K562 (cell line): ENCODE results near the gene HFE. TPM values are rescaled to one million over a fixed set of nuclear protein-coding genes. Genes with fewer than 3 reads are reported as not detected.

ENCODE experiments used
- CEBPB ChIP-seq: fragments of 450-650 bp; IDR thresholded peaks from 2 replicates; pipeline ENCODE4 v1.6.1; 2016; ENCODE audit warnings: missing genetic modification characterization, missing compliant biosample characterization
- EP300 ChIP-seq: IDR thresholded peaks from 2 replicates; pipeline ENCODE4 v1.6.1; 2012; ENCODE audit warnings: low read length, improper control_type of control experiment
- ERF ChIP-seq: fragments of 450-650 bp; formaldehyde crosslinking; IDR thresholded peaks from 2 replicates; pipeline ENCODE4 v1.4.0; 2020; ENCODE audit warnings: mild to moderate bottlenecking, mixed read lengths
- GTF2B ChIP-seq: IDR thresholded peaks from 2 replicates; pipeline ENCODE4 v1.6.1; 2011; ENCODE audit not compliant: insufficient read length; ENCODE audit errors: extremely low read depth
- HDAC1 ChIP-seq, 2 experiments: fragments of 450-650 bp; IDR thresholded peaks; 2 replicates each; pipeline ENCODE4 v1.6.1; 2016 to 2017; ENCODE audit warnings: inconsistent platforms in 1 of 2, mild to moderate bottlenecking in 1 of 2, moderate library complexity in 1 of 2
- HDAC8 ChIP-seq: fragments of 450-650 bp; IDR thresholded peaks from 2 replicates; pipeline ENCODE4 v1.6.1; 2016; ENCODE audit warnings: mild to moderate bottlenecking, missing genetic modification characterization, moderate library complexity, missing compliant biosample characterization
- JUNB ChIP-seq: fragments of 450-650 bp; formaldehyde crosslinking; conservative IDR thresholded peaks from 2 replicates; pipeline ENCODE4 v1.4.0; 2020; ENCODE audit warnings: mild to moderate bottlenecking
- MTA1 ChIP-seq: fragments of 450-650 bp; IDR thresholded peaks from 2 replicates; pipeline ENCODE4 v1.6.1; 2017; ENCODE audit warnings: borderline replicate concordance
- MTA2 ChIP-seq: fragments of 450-650 bp; IDR thresholded peaks from 2 replicates; pipeline ENCODE4 v1.6.1; 2016; ENCODE audit warnings: low read depth
- NCOR1 ChIP-seq: fragments of 450-650 bp; IDR thresholded peaks from 2 replicates; pipeline ENCODE4 v1.6.1; 2016; ENCODE audit warnings: mild to moderate bottlenecking, moderate library complexity
- NELFE ChIP-seq: IDR thresholded peaks from 2 replicates; pipeline ENCODE4 v1.6.1; 2011; ENCODE audit warnings: mild to moderate bottlenecking; ENCODE audit not compliant: insufficient read depth, insufficient read length
- NFIC ChIP-seq: fragments of 450-650 bp; IDR thresholded peaks from 2 replicates; pipeline ENCODE4 v1.6.1; 2017; ENCODE audit warnings: mild to moderate bottlenecking, inconsistent platforms
- NR2C1 ChIP-seq, 2 experiments: fragments of 450-650 bp; IDR thresholded peaks; 2 replicates each; pipeline ENCODE4 v1.6.1; 2017; ENCODE audit warnings: mild to moderate bottlenecking in 2 of 2, antibody characterized with exemption in 1 of 2, inconsistent platforms in 1 of 2, missing compliant biosample characterization in 1 of 2, missing genetic modification characterization in 1 of 2
- NR2C2 ChIP-seq, 2 experiments: fragments of 200-800 bp in 1 of 2; sonication (Bioruptor generic) in 1 of 2; sonication (generic) in 1 of 2; formaldehyde crosslinking in 1 of 2; IDR thresholded peaks; 2 replicates each; pipeline versions ENCODE4 v1.6.1 to v1.8.0; 2016 to 2022; ENCODE audit warnings: mild to moderate bottlenecking in 1 of 2, missing compliant biosample characterization in 1 of 2, missing genetic modification characterization in 1 of 2, missing genetic modification reagents in 1 of 2
- PML ChIP-seq: IDR thresholded peaks from 2 replicates; pipeline ENCODE4 v1.6.1; 2012; ENCODE audit warnings: low read length, inconsistent platforms
- RBFOX2 ChIP-seq: fragments of 200-400 bp; formaldehyde crosslinking; IDR thresholded peaks from 2 replicates; pipeline ENCODE4 v1.6.1; 2017; ENCODE audit warnings: low read depth, mild to moderate bottlenecking, low read length, moderate library complexity
- RBM39 ChIP-seq: fragments of 200-400 bp; formaldehyde crosslinking; optimal IDR thresholded peaks from 2 replicates; pipeline ENCODE3; 2018; ENCODE audit warnings: low read depth, low read length
- RFX1 ChIP-seq: fragments of 450-650 bp; IDR thresholded peaks from 2 replicates; pipeline ENCODE4 v1.6.1; 2016; ENCODE audit warnings: mild to moderate bottlenecking, moderate library complexity
- SLC30A9 ChIP-seq: fragments of 250-450 bp; sonication (Bioruptor Pico); IDR thresholded peaks from 2 replicates; pipeline ENCODE4 v1.8.0; 2022; ENCODE audit warnings: mild to moderate bottlenecking, moderate library complexity
- TAF9B ChIP-seq: fragments of 450-650 bp; IDR thresholded peaks from 2 replicates; pipeline ENCODE4 v1.6.1; 2018; ENCODE audit warnings: mild to moderate bottlenecking; ENCODE audit not compliant: partially characterized antibody
- XRCC4 ChIP-seq: IDR thresholded peaks from one replicate; pipeline ENCODE4 v1.6.1; 2011; ENCODE audit not compliant: insufficient read depth, insufficient read length; ENCODE audit errors: extremely low read depth
- ZBTB11 ChIP-seq, 3 experiments: fragments of 200-800 bp in 1 of 3; fragments of 250-450 bp in 1 of 3; fragments of 450-650 bp in 1 of 3; sonication (Bioruptor Pico) in 1 of 3; sonication (Bioruptor generic) in 1 of 3; formaldehyde crosslinking in 1 of 3; IDR thresholded peaks; 2 replicates each; pipeline versions ENCODE4 v1.6.1 to v1.8.0; 2016 to 2022; ENCODE audit warnings: mild to moderate bottlenecking in 2 of 3, missing genetic modification characterization in 2 of 3, missing compliant biosample characterization in 1 of 3, moderate library complexity in 1 of 3
- ZNF354B ChIP-seq: fragments of 250-450 bp; sonication (Bioruptor Pico); IDR thresholded peaks from 2 replicates; pipeline ENCODE4 v1.4.0; 2020
- ZNF444 ChIP-seq: fragments of 250-450 bp; sonication (Bioruptor Pico); IDR thresholded peaks from 2 replicates; pipeline ENCODE4 v1.4.0; 2020; ENCODE audit warnings: mild to moderate bottlenecking, moderate library complexity
- ZNF75A ChIP-seq: fragments of 450-650 bp; formaldehyde crosslinking; IDR thresholded peaks from 2 replicates; pipeline ENCODE4 v1.4.0; 2020; ENCODE audit warnings: mild to moderate bottlenecking
- ZNF77 ChIP-seq: fragments of 250-450 bp; sonication (Bioruptor Pico); IDR thresholded peaks from 2 replicates; pipeline ENCODE4 v1.5.0; 2020
- ZSCAN32 ChIP-seq: fragments of 450-650 bp; formaldehyde crosslinking; IDR thresholded peaks from 2 replicates; pipeline ENCODE4 v1.4.0; 2020; ENCODE audit warnings: mild to moderate bottlenecking, moderate library complexity
- polyA plus RNA-seq, 8 experiments: library from polyadenylated mRNA; depleted of rRNA in 4 of 8; stranded (reverse) in 5 of 8; unstranded in 3 of 8; fragments of >200 nt; fragmentation: Nextera tagmentation in 2 of 8; fragmentation: Illumina TruSeq in 1 of 8; extraction: Ambion mirVana in 2 of 8; extraction: Trizol in 1 of 8; gene quantifications; 2 replicates each; pipeline versions ENCODE4 v1.2.1 to v1.2.3, GENCODE V29; 2011 to 2014; ENCODE audit warnings: inconsistent platforms in 1 of 8, missing spikeins in 1 of 8
- total RNA-seq, 7 experiments: library from RNA; depleted of rRNA in 6 of 7; stranded (reverse); fragments of >200 nt in 6 of 7; fragmentation: Illumina TruSeq in 2 of 7; extraction: Trizol in 2 of 7; gene quantifications; 2 replicates each; pipeline versions ENCODE4 v1.2.1 to v1.2.3, GENCODE V29; 2011 to 2021; ENCODE audit warnings: low replicate concordance in 1 of 7

HFE gene
- total and polyA plus RNA-seq, 9 of the 15 experiments (the other 6 are each of a cell fraction or from before 2014, with no cell fraction given), result 0.14 to 1.2 (median 0.76) TPM

GRCh38 chr6:26075063-26075717, 12.0 kb upstream of the HFE start (continued):
- TF ChIP-seq EP300 (peak; percentile 45), NFIC (peak; percentile 30; the same call in 1 of the 2 replicates), MTA1 (no peak), TAF9B (no peak), ZSCAN32 (no peak), NCOR1 (peak; percentile 57), SLC30A9 (CRISPR knock-in tag) (no peak), RFX1 (no peak), XRCC4 (no peak), RBM39 (no peak), ZBTB11 (CRISPR knock-in tag; IDR thresholded peaks at IDR 0.05) (0 out of 6 replicates have a peak, but pooled peaks of 1 of the 3 experiments have one; percentile 29), ERF (CRISPR knock-in tag) (no peak), NELFE (no peak), ZNF354B (no peak), RBFOX2 (no peak), MTA2 (peak; percentile 61), JUNB (no peak), GTF2B (no peak), PML (peak; percentile 47; the same call in 1 of the 2 replicates), NR2C2 (CRISPR knock-in tag; IDR thresholded peaks at IDR 0.05) (peak; percentile 78; the same call in 1 of the 2 replicates), NR2C2 (tag; IDR thresholded peaks at IDR 0.05) (peak; percentile 83; the same call in 1 of the 2 replicates), ZNF77 (no peak), ZNF444 (no peak), CEBPB (tag) (peak; percentile 70), HDAC8 (tag) (no peak), ZNF75A (CRISPR knock-in tag) (no peak), HDAC1 (IDR thresholded peaks at IDR 0.05) (peak in 1 of 2 experiments; percentile 71; a peak in 2 of 4 replicates), NR2C1 (IDR thresholded peaks at IDR 0.05) (peak; percentile 88), NR2C1 (tag; IDR thresholded peaks at IDR 0.05) (peak; percentile 92)
